SK-N-MC (cell line): Measurements from ENCODE around the gene TMTC4.

Experiments
- EZH2 ChIP-seq: fragments of 200-600 bp; sonication (generic); IDR thresholded peaks from one replicate; pipeline ENCODE4 v1.6.1; 2017; ENCODE audit warnings: antibody characterized with exemption
- POLR2AphosphoS5 ChIP-seq: IDR thresholded peaks from 2 replicates; pipeline ENCODE4 v1.6.1; 2012; ENCODE audit warnings: mild to moderate bottlenecking, low read depth, low read length, borderline replicate concordance

DNA sequence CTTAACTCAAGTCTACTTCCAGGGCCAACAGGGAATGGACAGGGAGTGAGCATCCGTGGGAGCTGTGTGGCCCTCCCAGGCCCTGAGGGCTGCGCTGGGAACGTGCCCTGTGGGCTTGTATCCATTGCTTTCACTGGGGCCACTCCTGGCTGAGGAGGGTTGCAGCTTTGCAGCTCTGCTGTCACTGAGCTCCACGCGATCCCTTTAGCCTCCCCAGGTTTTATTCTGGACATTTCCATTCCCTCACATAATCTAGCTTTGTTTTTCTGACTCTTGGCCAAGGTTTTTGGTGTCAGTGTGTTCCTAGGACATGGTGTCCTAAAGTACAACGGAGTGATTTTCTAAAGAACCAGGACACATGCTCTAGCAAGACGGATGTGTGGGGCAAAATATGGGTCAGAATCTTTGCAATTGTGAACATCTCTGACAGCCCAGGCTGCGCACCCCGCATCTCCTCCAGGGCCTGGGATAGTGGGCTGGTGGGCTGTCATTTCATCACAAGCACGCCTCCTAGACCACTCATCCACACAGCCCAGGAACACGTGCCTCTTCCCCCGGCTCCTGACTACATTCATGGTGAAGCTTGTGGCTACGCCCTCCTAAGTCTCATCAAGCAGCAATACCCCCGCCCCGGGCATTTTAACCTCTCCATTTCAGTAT is 114.0 kb downstream of the TMTC4 start:
- no peak for TF ChIP-seq POLR2AphosphoS5
- TF ChIP-seq EZH2, result no peak
